GDM1 (cell line): Measurements from ENCODE around the gene DGCR8.

ENCODE experiments used
- DNase-seq: peaks from one replicate; lab custom pipeline; 2025; lab: John Stamatoyannopoulos, UW

The DGCR8 gene

GRCh38 chr22:20052309-20053259, 27.5 kb upstream of the DGCR8 start:
- DNase-seq = no peak

GRCh38 chr22:20053407-20054033, 26.5 kb upstream of the DGCR8 start:
- no peak for DNase-seq

- DNase-seq = no peak
Measured at GRCh38 chr22:20054034-20054427, 26.0 kb upstream of the DGCR8 start.

- no peak for DNase-seq
Measured at GRCh38 chr22:20054485-20054884, 25.6 kb upstream of the DGCR8 start.

GRCh38 chr22:20055144-20055543, 24.9 kb upstream of the DGCR8 start:
- no peak for DNase-seq

DNA sequence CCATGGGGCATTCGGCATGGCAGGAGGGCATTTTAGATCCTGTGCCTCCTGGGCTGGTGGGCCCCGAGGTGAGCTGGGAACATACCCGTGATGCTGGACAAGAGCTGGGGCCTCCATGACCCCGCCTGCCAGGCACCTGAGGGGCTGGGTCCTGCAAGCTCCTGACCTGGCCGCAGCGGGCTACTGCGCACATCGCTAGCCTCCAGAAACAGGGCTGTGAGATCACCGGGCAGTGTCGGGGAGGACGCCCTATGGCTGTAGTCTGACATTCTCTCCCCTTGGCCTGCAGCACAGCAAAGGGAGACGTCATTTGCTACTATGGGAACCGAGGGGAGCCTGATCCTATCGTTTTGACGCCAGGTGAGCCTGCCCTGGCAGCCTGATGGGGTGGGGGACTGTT, 24.4 kb upstream of the DGCR8 start:
- no peak for DNase-seq

DNA sequence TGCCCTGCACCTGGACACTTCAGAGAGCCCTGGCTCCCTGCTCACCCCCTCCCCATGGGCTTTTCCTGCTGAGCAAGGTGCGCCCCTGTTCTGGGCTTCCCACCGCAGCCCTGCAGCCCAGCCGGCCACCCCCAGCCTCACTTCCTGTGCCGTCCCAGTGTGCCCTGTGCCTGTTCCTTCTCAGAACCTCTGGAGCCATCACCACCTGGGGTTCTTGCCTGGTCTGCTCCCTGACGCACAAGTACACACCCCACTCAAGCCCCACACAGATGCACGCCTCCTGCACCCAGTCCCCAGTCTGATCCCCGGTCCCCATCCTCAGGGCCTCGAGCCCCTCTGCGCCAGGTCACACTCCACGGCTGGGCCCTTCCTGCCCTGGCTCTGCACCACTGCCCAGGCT, 23.9 kb upstream of the DGCR8 start:
- no peak for DNase-seq

- no peak for DNase-seq
Measured at GRCh38 chr22:20056696-20057386, 23.2 kb upstream of the DGCR8 start.

- DNase-seq = no peak
Measured at GRCh38 chr22:20057596-20058268, 22.3 kb upstream of the DGCR8 start.

DNA sequence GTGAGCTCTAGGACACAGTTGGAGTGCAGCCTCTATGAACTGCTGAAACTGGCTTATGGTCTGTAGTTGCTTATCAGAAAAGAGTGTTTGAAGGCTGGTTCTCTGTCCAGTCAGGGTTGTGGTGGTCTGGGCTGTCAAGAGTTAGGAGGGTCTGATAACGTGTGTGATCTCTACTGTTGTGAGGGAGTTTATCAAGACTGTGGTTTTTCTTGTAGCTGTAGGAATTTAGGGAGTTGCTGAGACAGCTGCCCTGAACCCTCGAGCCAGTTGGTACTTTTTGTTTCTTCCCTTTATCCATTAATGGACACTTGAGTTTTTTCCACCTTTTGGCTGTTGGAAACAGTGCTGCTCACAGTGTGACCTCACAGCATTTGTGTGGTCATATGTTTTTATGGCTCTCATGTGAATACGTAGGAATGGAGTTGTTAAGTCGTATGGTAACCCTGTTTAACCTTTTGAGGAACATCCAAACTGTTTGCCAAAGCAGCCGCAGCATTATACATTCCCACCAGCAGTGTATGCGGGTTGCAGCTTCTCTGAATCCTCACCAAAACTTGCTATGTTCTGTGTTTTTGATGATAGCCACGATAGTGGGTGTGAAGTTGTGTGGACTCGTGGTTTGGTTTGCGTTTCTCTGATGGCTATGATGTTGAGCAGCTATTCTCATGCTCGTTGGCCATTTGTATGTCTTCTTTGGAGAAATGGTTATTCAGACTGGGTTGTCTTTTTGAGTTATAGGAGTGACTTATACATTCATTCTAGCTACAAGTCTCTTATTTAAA, 20.9 kb upstream of the DGCR8 start:
- DNase-seq = no peak

GRCh38 chr22:20060700-20061480, 19.2 kb upstream of the DGCR8 start:
- no peak for DNase-seq

- no peak for DNase-seq
Measured at GRCh38 chr22:20061481-20061861, 18.6 kb upstream of the DGCR8 start.

DNA sequence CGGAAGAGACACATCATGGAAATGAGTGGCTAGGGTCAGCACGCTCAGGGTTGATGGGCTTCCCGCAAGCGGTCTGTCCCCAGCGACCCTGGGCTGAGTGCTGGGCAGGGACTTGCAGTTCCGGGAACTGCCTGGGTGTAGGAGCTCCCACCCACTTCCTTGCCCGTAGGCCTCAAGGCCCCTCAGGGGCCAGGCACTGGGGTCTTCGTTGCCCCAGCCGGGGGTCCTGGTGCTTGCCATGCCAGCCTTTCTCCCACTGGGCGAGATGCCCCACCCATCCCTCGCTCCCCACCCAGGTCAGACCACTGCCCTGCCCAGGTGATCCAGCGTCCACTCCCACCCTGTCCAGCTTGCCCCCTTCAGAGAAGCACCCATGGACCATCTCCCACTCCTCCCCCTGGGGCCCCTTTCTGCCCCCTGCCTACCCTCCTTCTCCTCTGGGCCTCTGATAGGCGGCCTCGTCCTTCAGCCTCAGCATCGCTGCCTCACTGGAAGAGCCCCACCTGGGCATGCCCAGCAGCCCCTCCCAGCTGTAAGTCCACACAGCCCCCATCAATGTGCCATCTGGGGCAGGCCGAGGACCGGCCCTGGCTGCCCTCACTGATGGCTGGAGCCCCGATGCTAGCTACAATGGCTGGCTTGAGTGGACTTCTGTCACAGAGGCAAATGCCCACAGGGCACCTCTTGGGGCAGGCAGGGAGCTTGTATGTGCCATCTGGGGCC, 17.8 kb upstream of the DGCR8 start:
- no peak for DNase-seq

DNA sequence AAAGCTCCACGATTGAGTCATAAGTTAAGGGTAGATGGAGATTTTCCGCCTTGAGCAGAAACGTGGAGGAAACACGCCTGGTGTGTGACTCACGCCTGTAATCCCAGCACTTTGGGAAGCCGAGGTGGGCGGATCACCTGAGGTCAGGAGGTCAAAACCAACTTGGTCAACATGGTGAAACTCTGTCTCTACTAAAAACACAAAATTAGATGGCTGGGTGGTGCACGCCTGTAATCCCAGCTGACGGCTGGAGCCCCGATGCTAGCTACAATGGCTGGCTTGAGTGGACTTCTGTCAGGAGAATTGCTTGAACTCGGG, 17.3 kb upstream of the DGCR8 start:
- DNase-seq = no peak

DNA sequence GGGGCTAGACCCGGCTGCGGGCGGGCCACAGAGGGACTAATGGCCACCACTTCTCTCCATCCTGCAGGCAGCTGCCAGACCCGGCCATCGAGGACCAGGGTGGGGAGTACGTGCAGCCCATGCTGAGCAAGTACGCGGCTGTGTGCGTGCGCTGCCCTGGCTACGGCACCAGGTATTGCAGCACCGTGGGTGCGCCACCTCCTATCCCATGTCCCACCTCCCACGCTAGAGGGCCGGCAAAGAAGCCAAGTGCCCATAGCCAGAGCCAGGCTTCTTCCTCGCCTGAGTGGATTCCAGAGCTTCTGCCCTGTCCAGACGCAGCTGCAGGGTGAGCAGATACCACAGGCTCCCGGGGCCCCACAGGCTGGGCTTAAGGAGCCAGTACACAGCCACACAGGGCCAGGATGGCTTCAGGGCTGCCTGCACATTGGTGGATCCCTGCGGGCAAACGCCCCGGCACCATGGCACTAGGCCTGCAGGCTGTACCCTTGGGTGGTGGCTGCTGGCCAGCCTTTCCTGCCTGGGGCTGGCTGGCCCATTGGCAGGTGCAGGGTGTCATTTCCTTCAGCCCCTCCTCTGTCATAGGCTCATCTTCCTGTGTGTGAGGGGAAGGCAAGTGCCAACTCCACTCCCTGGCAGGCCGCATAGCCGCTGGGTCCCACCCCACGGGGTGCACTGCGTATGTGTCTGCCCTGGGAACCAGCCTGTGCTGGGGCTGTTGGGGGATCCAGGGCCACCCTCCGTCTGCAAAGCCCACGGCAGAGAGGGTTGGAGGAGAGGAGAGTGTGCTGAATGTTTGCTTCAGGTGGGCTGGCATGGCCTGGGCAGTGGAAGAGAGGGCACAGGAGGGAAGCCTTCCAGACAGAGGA, 16.5 kb upstream of the DGCR8 start:
- no peak for DNase-seq

- DNase-seq = no peak
Measured at GRCh38 chr22:20064140-20064480, 15.9 kb upstream of the DGCR8 start.

- no peak for DNase-seq
Measured at GRCh38 chr22:20064545-20065262, 15.3 kb upstream of the DGCR8 start.

DNA sequence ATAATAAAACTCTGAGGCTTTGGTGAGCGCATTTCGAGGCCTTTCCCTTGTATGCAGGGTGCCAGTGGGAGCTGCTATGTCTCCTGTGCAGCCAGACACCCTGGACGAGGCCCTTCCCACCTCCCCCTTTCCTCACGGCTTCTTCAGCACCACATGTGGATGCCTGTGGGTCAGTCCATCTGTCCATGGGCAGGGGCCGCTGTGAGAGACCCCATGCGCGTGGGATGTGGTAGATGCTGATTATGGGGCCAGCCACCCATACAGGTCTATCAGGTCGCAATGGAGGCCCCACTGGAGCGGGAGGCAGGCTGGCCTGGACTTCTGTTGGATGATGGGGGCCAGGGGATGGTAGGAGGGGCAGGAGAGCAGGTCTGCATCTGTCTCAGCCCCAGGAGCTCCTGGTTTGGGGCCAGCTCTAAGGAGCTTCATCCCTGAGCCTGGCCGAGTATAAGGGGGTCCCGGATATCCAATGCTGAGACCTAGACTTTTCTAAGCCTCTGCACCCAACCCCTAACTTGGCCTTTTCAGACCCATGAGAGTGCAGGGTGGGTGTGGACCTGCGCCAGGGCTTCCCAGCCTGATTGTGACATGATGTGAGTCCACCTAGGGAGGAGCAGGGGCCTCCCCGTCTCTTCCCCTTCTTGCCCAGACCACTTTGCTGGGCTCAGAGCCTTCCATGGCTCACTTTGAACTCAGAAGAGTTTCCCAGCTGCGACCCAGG, 14.0 kb upstream of the DGCR8 start:
- DNase-seq = no peak
